Muscle of leg (tissue), 11 donors: Measurements from ENCODE around the gene RNU7-1. TPM values are rescaled to one million over a fixed set of nuclear protein-coding genes. Genes with fewer than 3 reads are reported as not detected.

Source experiments
- DNase-seq: peaks from one replicate; pipeline ENCODE4 v3.0.0; 2013
- H3K27ac ChIP-seq: one replicate; pipeline ENCODE4 v1.5.1; 2013; ENCODE audit warnings: mild to moderate bottlenecking, low read length, control low read depth
- H3K27me3 ChIP-seq: one replicate; pipeline ENCODE4 v1.6.1; 2013; ENCODE audit warnings: low read length; ENCODE audit not compliant: control insufficient read depth, insufficient read depth
- H3K36me3 ChIP-seq: one replicate; pipeline ENCODE4 v1.6.1; 2013; ENCODE audit warnings: low read length; ENCODE audit not compliant: control insufficient read depth, insufficient read depth
- H3K4me1 ChIP-seq: one replicate; pipeline ENCODE4 v1.6.1; 2013; ENCODE audit warnings: low read length; ENCODE audit not compliant: control insufficient read depth, insufficient read depth
- H3K4me3 ChIP-seq: one replicate; pipeline ENCODE4 v1.5.1; 2013; ENCODE audit warnings: low read length, control low read depth
- H3K9me3 ChIP-seq: replicated peaks from 2 replicates; pipeline ENCODE4 v1.6.1; 2013; ENCODE audit warnings: low read depth, low read length; ENCODE audit not compliant: control insufficient read depth
- WGBS: methylation state at CpG from one replicate; pipeline ENCODE4 v1.1.5; 2013; ENCODE audit warnings: missing lambda C conversion rate; ENCODE audit not compliant: insufficient coverage; 5-methylcytosine and 5-hydroxymethylcytosine counted together
- polyA plus RNA-seq, 8 donors: library from polyadenylated mRNA; unstranded; fragments of 120-200 nt; gene quantifications; one replicate each; pipeline versions ENCODE4 v1.2.1 to v1.2.3, GENCODE V29; 2013; ENCODE audit warnings: inconsistent platforms in 1 of 8, low replicate concordance in 1 of 8; ENCODE audit not compliant: insufficient read length in 8 of 8, insufficient read depth in 1 of 8
- total RNA-seq: library from RNA; stranded (reverse); fragments of 120-200 nt; gene quantifications from one replicate; pipeline ENCODE4 v1.2.4, GENCODE V29; 2013

The RNU7-1 gene
- total and polyA plus RNA-seq, 9 donors = not detected

DNA sequence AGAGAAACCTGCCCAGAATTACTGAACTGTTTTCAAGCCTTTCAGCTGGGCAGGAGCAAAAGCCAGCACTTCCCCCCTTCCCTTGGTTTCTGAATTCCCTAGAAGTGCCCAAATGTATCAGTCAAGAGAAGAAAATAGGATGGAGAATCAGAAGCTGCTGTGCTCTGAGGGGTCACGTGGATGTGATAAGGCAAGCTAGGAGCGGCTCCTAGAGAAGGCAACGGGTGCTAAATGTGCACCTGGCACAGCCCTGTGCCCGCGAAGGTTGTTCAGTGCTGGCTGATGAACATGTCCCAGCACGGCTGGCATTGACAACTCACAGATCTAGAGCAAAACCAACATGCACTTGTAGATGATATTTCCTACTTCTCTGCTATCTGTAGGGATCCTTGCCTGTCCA is 35.4 kb downstream of the RNU7-1 start:
- Histone ChIP-seq H3K36me3 (peaks cover 81% of the 10 kb centered on the region), H3K9me3 (no peaks in the 10 kb centered on the region), H3K27me3 (no peaks in the 10 kb centered on the region), H3K4me1 (no peaks in the 10 kb centered on the region), H3K4me3 (no peak overlapping the region), H3K27ac (no peak overlapping the region)
- 82% methylated on average over 5 of the region's 6 CpGs for WGBS
- DNase-seq = no peak

GRCh38 chr12:6979453-6979852 is 35.8 kb downstream of the RNU7-1 start:
- Histone ChIP-seq H3K4me1 (no peaks in the 10 kb centered on the region), H3K4me3 (no peak overlapping the region), H3K9me3 (no peaks in the 10 kb centered on the region), H3K27ac (no peak overlapping the region), H3K27me3 (no peaks in the 10 kb centered on the region), H3K36me3 (peaks cover 77% of the 10 kb centered on the region)
- no peak for DNase-seq
- WGBS = 83% methylated on average over 2 of the region's 3 CpGs

GRCh38 chr12:6980075-6980474 is 36.5 kb downstream of the RNU7-1 start:
- 94% methylated on average over 3 of the region's 4 CpGs for WGBS
- H3K27ac ChIP-seq = no peak overlapping the region
- no peaks in the 10 kb centered on the region for H3K9me3 ChIP-seq
- no peak for DNase-seq
- peaks cover 74% of the 10 kb centered on the region for H3K36me3 ChIP-seq
- no peaks in the 10 kb centered on the region for H3K27me3 ChIP-seq
- H3K4me3 ChIP-seq = no peak overlapping the region
- H3K4me1 ChIP-seq = no peaks in the 10 kb centered on the region

DNA sequence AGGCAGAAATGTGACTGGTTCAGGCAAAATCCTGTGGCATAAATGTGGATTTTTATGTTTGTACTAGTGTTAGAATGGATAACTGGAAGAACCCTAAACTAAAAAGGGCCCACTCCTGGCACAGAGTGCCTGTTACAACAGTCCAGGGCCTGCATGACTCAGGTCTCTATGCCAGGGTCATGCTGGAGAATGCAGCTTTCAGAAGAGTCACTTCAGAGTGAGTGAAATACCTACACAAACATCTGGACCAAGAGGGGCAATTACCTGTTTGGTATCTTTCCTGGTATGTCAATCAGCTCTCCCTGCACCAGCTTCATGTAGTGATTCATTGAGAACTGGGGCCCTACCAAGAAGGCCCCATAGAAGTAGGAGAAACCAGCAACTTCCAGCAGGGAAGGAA is 37.1 kb downstream of the RNU7-1 start:
- Histone ChIP-seq H3K27me3 (no peaks in the 10 kb centered on the region), H3K4me1 (no peaks in the 10 kb centered on the region), H3K36me3 (peaks cover 67% of the 10 kb centered on the region), H3K27ac (no peak overlapping the region), H3K9me3 (no peaks in the 10 kb centered on the region), H3K4me3 (no peak overlapping the region)
- no peak for DNase-seq

DNA sequence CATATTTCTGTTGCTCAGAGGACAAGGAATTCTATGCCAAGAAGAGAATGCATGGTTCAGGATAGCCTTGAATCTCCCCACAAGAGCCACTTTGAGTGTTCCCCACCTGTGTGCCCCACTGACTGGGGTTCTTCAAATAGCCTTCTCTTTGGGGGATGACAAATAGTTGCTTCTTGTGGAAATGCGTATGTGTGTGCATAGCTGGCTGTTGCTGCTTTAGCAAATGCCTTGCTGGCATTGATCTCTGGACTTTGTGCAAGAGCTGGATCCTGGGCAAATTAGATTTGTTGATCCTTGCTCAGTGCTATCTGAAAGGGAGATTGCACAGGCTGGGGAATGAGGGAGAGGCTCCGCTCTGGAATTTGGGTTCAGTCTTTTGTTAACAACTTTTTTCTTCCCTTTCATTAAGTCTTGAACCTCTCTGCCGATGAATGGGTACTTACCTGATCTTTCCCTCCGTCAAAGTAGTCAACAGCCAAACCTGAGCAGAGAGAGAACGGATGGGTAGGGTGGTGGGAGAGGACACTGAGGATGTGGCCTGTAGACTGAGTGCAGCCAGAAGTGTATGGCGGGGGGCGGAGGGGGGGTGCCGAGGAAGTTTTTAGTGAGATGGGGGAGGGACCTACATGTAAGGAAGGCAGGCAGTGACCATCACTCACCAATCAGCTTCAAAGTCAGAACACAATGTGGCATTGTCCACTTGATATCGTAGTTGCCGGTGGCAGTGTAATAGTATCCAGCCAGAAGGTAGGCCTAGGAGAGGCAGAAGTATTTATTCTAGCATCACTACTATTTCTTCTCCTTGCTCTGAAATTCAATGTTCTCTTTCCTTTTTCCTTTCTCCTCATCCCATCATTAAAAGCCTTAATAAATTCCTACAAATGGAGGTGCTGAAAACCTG is 37.8 kb downstream of the RNU7-1 start:
- DNase-seq = no peak
- WGBS = 70% methylated on average over 2 of the region's 10 CpGs
- H3K4me3 ChIP-seq = no peak overlapping the region
- no peak overlapping the region for H3K27ac ChIP-seq
- H3K36me3 ChIP-seq = peaks cover 63% of the 10 kb centered on the region
- no peaks in the 10 kb centered on the region for H3K27me3 ChIP-seq
- no peaks in the 10 kb centered on the region for H3K9me3 ChIP-seq
- H3K4me1 ChIP-seq = no peaks in the 10 kb centered on the region

- Histone ChIP-seq H3K9me3 (no peaks in the 10 kb centered on the region), H3K4me3 (no peak overlapping the region), H3K4me1 (no peaks in the 10 kb centered on the region), H3K27me3 (no peaks in the 10 kb centered on the region), H3K27ac (no peak overlapping the region), H3K36me3 (peaks cover 57% of the 10 kb centered on the region)
- 83% methylated on average over 2 of the region's 7 CpGs for WGBS
- DNase-seq = no peak
Measured at GRCh38 chr12:6982532-6982931, 38.9 kb downstream of the RNU7-1 start.

DNA sequence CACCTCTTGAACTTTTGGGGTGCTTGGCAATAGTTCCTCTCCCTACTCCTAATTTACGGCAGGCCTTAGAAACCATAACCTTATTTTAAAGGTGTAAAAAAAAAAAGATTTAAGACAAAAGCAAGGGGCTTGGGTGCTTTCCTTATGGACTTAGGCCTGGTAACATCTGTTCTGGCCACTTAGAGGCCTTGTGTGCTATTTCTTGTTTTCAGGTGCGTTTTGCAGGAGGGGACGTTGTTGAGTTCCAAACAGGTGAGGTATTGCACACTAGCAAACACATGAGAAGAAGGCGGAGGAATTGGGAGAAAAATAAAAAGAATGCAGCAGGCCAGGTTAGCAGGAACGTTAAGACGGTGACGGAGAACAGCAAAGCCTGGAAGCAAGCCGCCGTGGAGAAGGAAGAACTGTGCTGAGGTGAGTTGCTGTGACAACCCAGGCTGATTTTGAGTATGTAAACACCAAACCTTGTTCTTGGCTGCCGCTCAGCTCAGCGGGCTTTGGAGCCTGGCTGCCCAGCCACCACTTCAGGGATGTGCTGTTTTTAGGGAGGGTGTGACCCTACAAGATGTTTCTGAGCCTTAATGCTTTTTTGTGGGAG is 44.4 kb downstream of the RNU7-1 start:
- WGBS = 87% methylated on average over 9 of the region's 11 CpGs
- DNase-seq = no peak
- Histone ChIP-seq H3K4me1 (no peaks in the 10 kb centered on the region), H3K4me3 (no peak overlapping the region), H3K27ac (no peak overlapping the region), H3K27me3 (no peaks in the 10 kb centered on the region), H3K9me3 (no peaks in the 10 kb centered on the region), H3K36me3 (peaks cover 29% of the 10 kb centered on the region)

Other genes starting within 250 kb of the RNU7-1 start
- gene PIANP, start 243.0 kb upstream of the RNU7-1 start, total RNA-seq = 0.49 TPM
- gene PIANP, start 243.0 kb upstream of the RNU7-1 start, polyA plus RNA-seq = 1 to 10 TPM; 2.4 to 8.4 (median 5.6) TPM
- gene COPS7A, start 219.8 kb upstream of the RNU7-1 start, total RNA-seq = 53.6 TPM
- gene COPS7A, start 219.8 kb upstream of the RNU7-1 start, polyA plus RNA-seq = 10 to 100 TPM; 59.0 to 68.7 (median 64.7) TPM
- gene MLF2, start 190.7 kb upstream of the RNU7-1 start, total RNA-seq = 88.2 TPM
- gene MLF2, start 190.7 kb upstream of the RNU7-1 start, polyA plus RNA-seq = 100 to 1,000 TPM; 122 to 161 (median 148) TPM
- gene PTMS, start 177.5 kb upstream of the RNU7-1 start, total RNA-seq = 87.5 TPM
- gene PTMS, start 177.5 kb upstream of the RNU7-1 start, polyA plus RNA-seq = 100 to 1,000 TPM; 362 to 529 (median 482) TPM
- 0.18 TPM for gene LAG3, start 171.3 kb upstream of the RNU7-1 start, total RNA-seq
- gene LAG3, start 171.3 kb upstream of the RNU7-1 start, polyA plus RNA-seq = 1 to 10 TPM in 3 of 8 donors, under 1 TPM in 5; 0.42 to 1.2 (median 0.67) TPM
- 3.1 TPM for gene CD4, start 154.3 kb upstream of the RNU7-1 start, total RNA-seq
- gene CD4, start 154.3 kb upstream of the RNU7-1 start, polyA plus RNA-seq = 1 to 10 TPM; 5.0 to 9.7 (median 7.0) TPM
- 11.3 TPM for gene GPR162, start 122.0 kb upstream of the RNU7-1 start, total RNA-seq
- gene GPR162, start 122.0 kb upstream of the RNU7-1 start, polyA plus RNA-seq = 10 to 100 TPM; 16.3 to 27.3 (median 20.6) TPM
- gene P3H3, start 115.4 kb upstream of the RNU7-1 start, total RNA-seq = 23.1 TPM
- gene P3H3, start 115.4 kb upstream of the RNU7-1 start, polyA plus RNA-seq = 10 to 100 TPM; 33.6 to 70.5 (median 46.5) TPM
- 4.7 TPM for gene GNB3, start 102.9 kb upstream of the RNU7-1 start, total RNA-seq
- 10 to 100 TPM; 12.9 to 41.7 (median 22.8) TPM for gene GNB3, start 102.9 kb upstream of the RNU7-1 start, polyA plus RNA-seq
- gene CDCA3, start 92.5 kb upstream of the RNU7-1 start, total RNA-seq = 14.0 TPM
- 10 to 100 TPM; 16.4 to 27.6 (median 21.3) TPM for gene CDCA3, start 92.5 kb upstream of the RNU7-1 start, polyA plus RNA-seq
- gene USP5, start 91.7 kb upstream of the RNU7-1 start, total RNA-seq = 60.2 TPM
- gene USP5, start 91.7 kb upstream of the RNU7-1 start, polyA plus RNA-seq = 10 to 100 TPM; 56.2 to 73.9 (median 65.9) TPM
- 1,287 TPM for gene TPI1, start 76.3 kb upstream of the RNU7-1 start, total RNA-seq
- 1,000 to 10,000 TPM in 1 of 8 donors, 100 to 1,000 TPM in 7; 707 to 1,049 (median 940) TPM for gene TPI1, start 76.3 kb upstream of the RNU7-1 start, polyA plus RNA-seq
- 3.2 TPM for gene SPSB2, start 70.5 kb upstream of the RNU7-1 start, total RNA-seq
- 1 to 10 TPM; 3.9 to 8.4 (median 6.8) TPM for gene SPSB2, start 70.5 kb upstream of the RNU7-1 start, polyA plus RNA-seq
- 5.7 TPM for gene LRRC23, start 39.0 kb upstream of the RNU7-1 start, total RNA-seq
- 10 to 100 TPM in 5 of 8 donors, 1 to 10 TPM in 3; 6.8 to 13.7 (median 11.0) TPM for gene LRRC23, start 39.0 kb upstream of the RNU7-1 start, polyA plus RNA-seq
- 4.3 TPM for gene ENO2, start 29.2 kb upstream of the RNU7-1 start, total RNA-seq
- gene ENO2, start 29.2 kb upstream of the RNU7-1 start, polyA plus RNA-seq = 10 to 100 TPM in 1 of 8 donors, 1 to 10 TPM in 7; 6.4 to 10.2 (median 7.5) TPM
- gene ATN1, start 15.9 kb upstream of the RNU7-1 start, total RNA-seq = 11.1 TPM
- gene ATN1, start 15.9 kb upstream of the RNU7-1 start, polyA plus RNA-seq = 100 to 1,000 TPM in 1 of 8 donors, 10 to 100 TPM in 7; 65.4 to 101 (median 90.2) TPM
- gene C12orf57, start 206 bp downstream of the RNU7-1 start, total RNA-seq = 350 TPM
- gene C12orf57, start 206 bp downstream of the RNU7-1 start, polyA plus RNA-seq = 100 to 1,000 TPM; 135 to 200 (median 182) TPM
- 5.8 TPM for gene PTPN6, start 7.5 kb downstream of the RNU7-1 start, total RNA-seq
- gene PTPN6, start 7.5 kb downstream of the RNU7-1 start, polyA plus RNA-seq = 1 to 10 TPM; 4.0 to 8.1 (median 6.0) TPM
- gene PHB2, start 26.8 kb downstream of the RNU7-1 start, total RNA-seq = 301 TPM
- 100 to 1,000 TPM; 285 to 322 (median 310) TPM for gene PHB2, start 26.8 kb downstream of the RNU7-1 start, polyA plus RNA-seq
- 38.0 TPM for gene EMG1, start 27.1 kb downstream of the RNU7-1 start, total RNA-seq
- 10 to 100 TPM; 27.6 to 32.9 (median 30.6) TPM for gene EMG1, start 27.1 kb downstream of the RNU7-1 start, polyA plus RNA-seq
- 7.8 TPM for gene LPCAT3, start 74.7 kb downstream of the RNU7-1 start, total RNA-seq
- gene LPCAT3, start 74.7 kb downstream of the RNU7-1 start, polyA plus RNA-seq = 10 to 100 TPM; 15.9 to 23.2 (median 19.1) TPM
- gene C1S, start 116.9 kb downstream of the RNU7-1 start, total RNA-seq = 91.1 TPM
- gene C1S, start 116.9 kb downstream of the RNU7-1 start, polyA plus RNA-seq = 10 to 100 TPM; 56.2 to 94.2 (median 77.6) TPM
- 87.7 TPM for gene C1R, start 148.6 kb downstream of the RNU7-1 start, total RNA-seq
- 100 to 1,000 TPM in 1 of 8 donors, 10 to 100 TPM in 7; 75.0 to 105 (median 96.2) TPM for gene C1R, start 148.6 kb downstream of the RNU7-1 start, polyA plus RNA-seq
- gene C1RL, start 165.4 kb downstream of the RNU7-1 start, total RNA-seq = 13.3 TPM
- 10 to 100 TPM; 11.2 to 18.6 (median 12.9) TPM for gene C1RL, start 165.4 kb downstream of the RNU7-1 start, polyA plus RNA-seq
- 0.49 TPM for gene RBP5, start 185.1 kb downstream of the RNU7-1 start, total RNA-seq
- 1 to 10 TPM; 1.6 to 6.5 (median 3.6) TPM for gene RBP5, start 185.1 kb downstream of the RNU7-1 start, polyA plus RNA-seq
- 7.2 TPM for gene CLSTN3, start 186.6 kb downstream of the RNU7-1 start, total RNA-seq
- gene CLSTN3, start 186.6 kb downstream of the RNU7-1 start, polyA plus RNA-seq = 10 to 100 TPM; 17.1 to 27.2 (median 20.5) TPM
- gene PEX5, start 245.9 kb downstream of the RNU7-1 start, total RNA-seq = 26.0 TPM
- 10 to 100 TPM; 34.1 to 44.8 (median 38.8) TPM for gene PEX5, start 245.9 kb downstream of the RNU7-1 start, polyA plus RNA-seq